ENCODE measurements around the gene MACROH2A2. TPM values are rescaled to one million over a fixed set of nuclear protein-coding genes. Genes with fewer than 3 reads are reported as not detected.

The MACROH2A2 gene
- total and polyA plus RNA-seq, 10 donors: 1.2 to 4.9 (median 3.1) TPM

- TF ChIP-seq POLR2AphosphoS5 (IDR thresholded peaks at IDR 0.05): no peak
- no peak for TF ChIP-seq POLR2A (IDR thresholded peaks at IDR 0.05)
- TF ChIP-seq, protein P1, sequence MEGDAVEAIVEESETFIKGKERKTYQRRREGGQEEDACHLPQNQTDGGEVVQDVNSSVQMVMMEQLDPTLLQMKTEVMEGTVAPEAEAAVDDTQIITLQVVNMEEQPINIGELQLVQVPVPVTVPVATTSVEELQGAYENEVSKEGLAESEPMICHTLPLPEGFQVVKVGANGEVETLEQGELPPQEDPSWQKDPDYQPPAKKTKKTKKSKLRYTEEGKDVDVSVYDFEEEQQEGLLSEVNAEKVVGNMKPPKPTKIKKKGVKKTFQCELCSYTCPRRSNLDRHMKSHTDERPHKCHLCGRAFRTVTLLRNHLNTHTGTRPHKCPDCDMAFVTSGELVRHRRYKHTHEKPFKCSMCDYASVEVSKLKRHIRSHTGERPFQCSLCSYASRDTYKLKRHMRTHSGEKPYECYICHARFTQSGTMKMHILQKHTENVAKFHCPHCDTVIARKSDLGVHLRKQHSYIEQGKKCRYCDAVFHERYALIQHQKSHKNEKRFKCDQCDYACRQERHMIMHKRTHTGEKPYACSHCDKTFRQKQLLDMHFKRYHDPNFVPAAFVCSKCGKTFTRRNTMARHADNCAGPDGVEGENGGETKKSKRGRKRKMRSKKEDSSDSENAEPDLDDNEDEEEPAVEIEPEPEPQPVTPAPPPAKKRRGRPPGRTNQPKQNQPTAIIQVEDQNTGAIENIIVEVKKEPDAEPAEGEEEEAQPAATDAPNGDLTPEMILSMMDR (IDR thresholded peaks at IDR 0.05 in 8 of 11, conservative IDR thresholded peaks at IDR 0.05 in 3 of 11): no peak
- intact Hi-C loops (cut with DNase I; ENCODE audit: low total_unique reads): no loop called here
- Histone ChIP-seq H3K4me1 (peaks cover 0 to 13% (median 7%) of the 10 kb centered on the region in 6 donors), H3K9me3 (no peaks in the 10 kb centered on the region), H3K27me3 (replicated peaks in 1 of 7) (no peaks in the 10 kb centered on the region), H3K36me3 (peaks cover 0 to 74% (median 29%) of the 10 kb centered on the region in 6 donors), H3K27ac (no peak overlapping the region), H3K4me3 (no peak overlapping the region)
- WGBS, 5 donors: 81 to 90% (median 87%) methylated on average over 8 of the region's 8 CpGs
- DNase-seq: peak; percentile 34
These were observed 59.4 kb downstream of the MACROH2A2 start for GRCh38 chr10:70112071-70112470.

GRCh38 chr10:70114902-70115301 is 62.3 kb downstream of the MACROH2A2 start:
- Histone ChIP-seq H3K4me1 (peaks cover 0 to 13% (median 7%) of the 10 kb centered on the region in 6 donors), H3K4me3 (no peak overlapping the region), H3K9me3 (no peaks in the 10 kb centered on the region), H3K27me3 (replicated peaks in 1 of 7) (no peaks in the 10 kb centered on the region), H3K36me3 (peaks cover 0 to 86% (median 32%) of the 10 kb centered on the region in 6 donors), H3K27ac (no peak overlapping the region)
- peak; percentile 66 for DNase-seq
- intact Hi-C loops (cut with DNase I; ENCODE audit: low total_unique reads): no loop called here
- 87 to 100% (median 97%) methylated on average over 3 to 15 of the region's 15 CpGs for WGBS, 5 donors
- TF ChIP-seq POLR2AphosphoS5 (IDR thresholded peaks at IDR 0.05): no peak
- TF ChIP-seq, protein P1 (IDR thresholded peaks at IDR 0.05 in 8 of 11, conservative IDR thresholded peaks at IDR 0.05 in 3 of 11): no peak
- TF ChIP-seq POLR2A (IDR thresholded peaks at IDR 0.05): no peak

- intact Hi-C loops (cut with DNase I; ENCODE audit: low total_unique reads): no loop called here
- H3K4me1 ChIP-seq: peaks cover 0 to 13% (median 7%) of the 10 kb centered on the region in 6 donors
- DNase-seq: peak; percentile 76
- no peaks in the 10 kb centered on the region for H3K9me3 ChIP-seq
- H3K27me3 ChIP-seq (replicated peaks in 1 of 7): no peaks in the 10 kb centered on the region
- no peak overlapping the region for H3K27ac ChIP-seq
- H3K36me3 ChIP-seq: peaks cover 0 to 84% (median 34%) of the 10 kb centered on the region in 6 donors
- no peak overlapping the region for H3K4me3 ChIP-seq
- TF ChIP-seq, protein P1 (IDR thresholded peaks at IDR 0.05 in 8 of 11, conservative IDR thresholded peaks at IDR 0.05 in 3 of 11): peak; percentile 67 to 90 (median 81)
- no peak for TF ChIP-seq POLR2AphosphoS5 (IDR thresholded peaks at IDR 0.05)
- WGBS, 5 donors: 44 to 50% (median 46%) methylated on average over 12 of the region's 12 CpGs
These were observed 63.5 kb downstream of the MACROH2A2 start for GRCh38 chr10:70115948-70116682.

- no peak overlapping the region for H3K4me3 ChIP-seq
- intact Hi-C loops (cut with DNase I; ENCODE audit: low total_unique reads): no loop called here
- peaks cover 0 to 77% (median 22%) of the 10 kb centered on the region in 6 donors for H3K36me3 ChIP-seq
- WGBS, 5 donors: 72 to 84% (median 79%) methylated on average over 6 to 10 of the region's 10 CpGs
- H3K27ac ChIP-seq: no peak overlapping the region
- H3K27me3 ChIP-seq (replicated peaks in 1 of 7): no peaks in the 10 kb centered on the region
- H3K9me3 ChIP-seq: no peaks in the 10 kb centered on the region
- peaks cover 0 to 13% (median 7%) of the 10 kb centered on the region in 6 donors for H3K4me1 ChIP-seq
- TF ChIP-seq POLR2AphosphoS5 (IDR thresholded peaks at IDR 0.05) (no peak), POLR2A (IDR thresholded peaks at IDR 0.05) (no peak)
- TF ChIP-seq, protein P1 (IDR thresholded peaks at IDR 0.05 in 8 of 11, conservative IDR thresholded peaks at IDR 0.05 in 3 of 11): no peak
- DNase-seq: peak; percentile 64
These were observed 65.0 kb downstream of the MACROH2A2 start for GRCh38 chr10:70117646-70118045.
